Tibial nerve (tissue), 4 donors: ENCODE results near the gene ZSWIM6. TPM values are rescaled to one million over a fixed set of nuclear protein-coding genes. Genes with fewer than 3 reads are reported as not detected.

Source experiments
- DNase-seq, 2 donors: peaks; one replicate each; pipeline ENCODE4 v3.0.0-alpha.2; 2019; ENCODE audit warnings: low spot score in 2 of 2
- H3K27ac ChIP-seq, 4 donors: fragments of 200-600 bp; sonication (generic) in 3 of 4; one replicate each; pipeline ENCODE4 v1.5.1; 2017 to 2019; ENCODE audit warnings: mild to moderate bottlenecking in 1 of 4
- H3K27me3 ChIP-seq, 2 donors: fragments of 200-600 bp; sonication (generic) in 1 of 2; one replicate each; pipeline versions ENCODE4 v1.5.1 to v1.6.0; 2017 to 2019
- H3K36me3 ChIP-seq, 3 donors: fragments of 200-600 bp; sonication (generic); one replicate each; pipeline ENCODE4 v1.5.1; 2018 to 2019
- H3K4me1 ChIP-seq, 4 donors: fragments of 200-600 bp; sonication (generic) in 3 of 4; one replicate each; pipeline ENCODE4 v1.5.1; 2017 to 2019
- H3K4me3 ChIP-seq, 4 donors: fragments of 200-600 bp; sonication (generic) in 3 of 4; one replicate each; pipeline ENCODE4 v1.5.1; 2017 to 2019; ENCODE audit warnings: mild to moderate bottlenecking in 1 of 4, moderate library complexity in 1 of 4
- H3K9me3 ChIP-seq, 4 donors: fragments of 200-600 bp; sonication (generic) in 3 of 4; one replicate each; pipeline ENCODE4 v1.5.1; 2017 to 2019
- EP300 ChIP-seq, 2 donors: sonication (generic); formaldehyde crosslinking; IDR thresholded peaks; one replicate each; pipeline ENCODE4 v1.6.1; 2017; ENCODE audit warnings: antibody characterized with exemption in 2 of 2, mild to moderate bottlenecking in 1 of 2
- POLR2A ChIP-seq, 2 donors: fragments of 450-650 bp; IDR thresholded peaks; one replicate each; pipeline ENCODE4 v1.6.1; 2017; ENCODE audit warnings: antibody characterized with exemption in 2 of 2, mild to moderate bottlenecking in 2 of 2, moderate library complexity in 2 of 2
- WGBS, 2 donors: methylation state at CpG; one replicate each; pipeline ENCODE4 v1.1.5; 2018; 5-methylcytosine and 5-hydroxymethylcytosine counted together
- total RNA-seq, 4 donors: library from RNA; depleted of rRNA; stranded (reverse); fragments of >200 nt; gene quantifications; one replicate each; pipeline ENCODE4 v1.1.0, GENCODE V29; 2016
- TF ChIP-seq, protein P1 (sequence below), 5 experiments: fragments of 200-600 bp in 3 of 5; fragments of 450-650 bp in 2 of 5; sonication (generic) in 3 of 5; IDR thresholded peaks; one replicate each; pipeline ENCODE4 v1.5.1; 2016 to 2019; ENCODE audit warnings: antibody characterized with exemption in 5 of 5, mild to moderate bottlenecking in 3 of 5, moderate library complexity in 2 of 5

ZSWIM6 gene
- total RNA-seq, 4 donors from 2014 or later: 10.6 to 15.5 (median 13.7) TPM

DNA sequence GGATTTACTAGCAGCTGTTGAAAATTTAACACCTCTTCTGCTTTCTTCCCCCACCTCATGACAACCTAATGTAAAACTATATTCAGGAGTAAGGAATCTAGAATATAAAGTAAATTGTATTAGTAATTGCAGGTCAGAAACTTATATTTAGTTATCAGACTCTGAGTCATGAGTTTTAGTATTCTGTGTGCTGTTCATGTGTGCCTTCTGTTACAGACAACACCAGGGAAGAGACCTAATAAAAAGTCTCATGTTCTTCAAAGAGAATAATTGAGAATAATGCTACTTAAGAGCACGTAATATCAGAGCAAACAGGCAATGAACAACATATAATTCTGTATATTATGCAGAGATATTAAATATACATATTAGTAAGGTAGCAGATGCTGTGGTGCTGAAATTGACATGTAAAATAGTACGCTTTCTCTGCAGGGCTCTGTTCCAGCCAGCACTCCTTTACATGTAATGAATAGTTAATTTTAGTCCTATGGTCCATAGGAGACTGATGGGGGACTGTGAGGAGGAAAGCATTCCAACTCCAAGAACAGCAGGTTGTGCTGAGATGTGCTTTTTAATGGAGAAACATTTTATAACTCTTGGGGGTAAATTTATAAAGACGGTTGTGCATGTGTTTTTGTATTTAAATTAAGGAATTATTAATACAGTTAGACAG, 106.4 kb downstream of the ZSWIM6 start:
- no peak overlapping the region for H3K4me3 ChIP-seq
- H3K27me3 ChIP-seq: no peaks in the 10 kb centered on the region
- H3K36me3 ChIP-seq: no peaks in the 10 kb centered on the region
- H3K27ac ChIP-seq: peak overlapping the region in 1 of 4 donors; percentile 28
- DNase-seq: no peak
- TF ChIP-seq, protein P1, sequence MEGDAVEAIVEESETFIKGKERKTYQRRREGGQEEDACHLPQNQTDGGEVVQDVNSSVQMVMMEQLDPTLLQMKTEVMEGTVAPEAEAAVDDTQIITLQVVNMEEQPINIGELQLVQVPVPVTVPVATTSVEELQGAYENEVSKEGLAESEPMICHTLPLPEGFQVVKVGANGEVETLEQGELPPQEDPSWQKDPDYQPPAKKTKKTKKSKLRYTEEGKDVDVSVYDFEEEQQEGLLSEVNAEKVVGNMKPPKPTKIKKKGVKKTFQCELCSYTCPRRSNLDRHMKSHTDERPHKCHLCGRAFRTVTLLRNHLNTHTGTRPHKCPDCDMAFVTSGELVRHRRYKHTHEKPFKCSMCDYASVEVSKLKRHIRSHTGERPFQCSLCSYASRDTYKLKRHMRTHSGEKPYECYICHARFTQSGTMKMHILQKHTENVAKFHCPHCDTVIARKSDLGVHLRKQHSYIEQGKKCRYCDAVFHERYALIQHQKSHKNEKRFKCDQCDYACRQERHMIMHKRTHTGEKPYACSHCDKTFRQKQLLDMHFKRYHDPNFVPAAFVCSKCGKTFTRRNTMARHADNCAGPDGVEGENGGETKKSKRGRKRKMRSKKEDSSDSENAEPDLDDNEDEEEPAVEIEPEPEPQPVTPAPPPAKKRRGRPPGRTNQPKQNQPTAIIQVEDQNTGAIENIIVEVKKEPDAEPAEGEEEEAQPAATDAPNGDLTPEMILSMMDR (IDR thresholded peaks at IDR 0.05): no peak
- TF ChIP-seq EP300 (IDR thresholded peaks at IDR 0.05) (no peak), POLR2A (IDR thresholded peaks at IDR 0.05) (no peak)
- peaks cover 0 to 40% (median 5%) of the 10 kb centered on the region in 4 donors for H3K4me1 ChIP-seq
- peaks cover 0 to 19% (median 0%) of the 10 kb centered on the region in 4 donors for H3K9me3 ChIP-seq
- WGBS, 2 donors: 70 to 76% methylated on average over 3 of the region's 3 CpGs

DNA sequence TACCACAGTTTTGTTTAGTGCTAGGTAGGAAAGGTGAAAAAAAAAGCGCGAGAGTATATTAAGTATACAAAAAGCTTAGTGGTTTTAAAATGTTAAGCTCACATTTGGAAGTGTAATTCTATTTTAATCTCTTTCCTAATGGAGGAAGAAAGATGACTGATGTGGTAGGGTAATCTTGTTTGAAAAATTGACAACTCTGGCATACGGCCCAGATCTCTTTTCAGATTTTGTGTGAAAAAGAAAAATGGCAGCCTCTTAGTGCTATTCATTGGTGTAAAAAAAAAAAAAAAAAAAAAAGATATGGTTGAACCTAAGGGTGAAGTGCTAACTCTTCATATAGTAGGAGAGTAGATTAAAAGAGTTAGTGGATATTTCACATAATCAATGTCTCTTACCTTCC, 108.0 kb downstream of the ZSWIM6 start:
- Histone ChIP-seq H3K27me3 (no peaks in the 10 kb centered on the region), H3K9me3 (peaks cover 0 to 19% (median 0%) of the 10 kb centered on the region in 4 donors), H3K4me3 (no peak overlapping the region), H3K36me3 (no peaks in the 10 kb centered on the region), H3K4me1 (peaks cover 0 to 42% (median 4%) of the 10 kb centered on the region in 4 donors), H3K27ac (no peak overlapping the region)
- 85 to 87% methylated on average over 3 of the region's 3 CpGs for WGBS, 2 donors
- TF ChIP-seq EP300 (IDR thresholded peaks at IDR 0.05) (no peak), POLR2A (IDR thresholded peaks at IDR 0.05) (no peak)
- TF ChIP-seq, protein P1 (IDR thresholded peaks at IDR 0.05): no peak
- DNase-seq: no peak

DNA sequence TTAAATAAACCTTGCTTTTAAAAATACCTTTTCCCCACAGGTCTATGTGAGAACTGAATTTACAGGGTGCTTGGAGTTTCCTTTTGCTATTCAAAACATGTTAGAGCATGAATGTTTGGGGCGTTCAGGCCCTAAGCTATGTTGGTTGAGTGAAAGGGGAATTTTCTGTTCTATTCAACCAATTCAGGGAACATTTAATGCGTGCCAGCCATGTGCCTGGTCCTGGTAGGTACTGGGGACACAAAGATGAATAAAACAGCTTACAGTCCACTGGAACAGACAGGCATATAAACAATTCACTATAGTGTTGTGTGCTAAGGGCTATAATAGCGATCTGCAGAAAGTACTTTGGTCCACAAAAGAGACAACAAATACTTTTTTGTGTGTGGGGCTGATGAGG, 108.5 kb downstream of the ZSWIM6 start:
- DNase-seq: no peak
- peaks cover 0 to 19% (median 0%) of the 10 kb centered on the region in 4 donors for H3K9me3 ChIP-seq
- TF ChIP-seq POLR2A (IDR thresholded peaks at IDR 0.05): no peak
- no peak for TF ChIP-seq EP300 (IDR thresholded peaks at IDR 0.05)
- TF ChIP-seq, protein P1 (IDR thresholded peaks at IDR 0.05): no peak
- H3K27me3 ChIP-seq: no peaks in the 10 kb centered on the region
- no peak overlapping the region for H3K4me3 ChIP-seq
- H3K36me3 ChIP-seq: no peaks in the 10 kb centered on the region
- 77 to 80% methylated on average over 3 of the region's 3 CpGs for WGBS, 2 donors
- H3K4me1 ChIP-seq: peaks cover 0 to 44% (median 4%) of the 10 kb centered on the region in 4 donors
- no peak overlapping the region for H3K27ac ChIP-seq

DNA sequence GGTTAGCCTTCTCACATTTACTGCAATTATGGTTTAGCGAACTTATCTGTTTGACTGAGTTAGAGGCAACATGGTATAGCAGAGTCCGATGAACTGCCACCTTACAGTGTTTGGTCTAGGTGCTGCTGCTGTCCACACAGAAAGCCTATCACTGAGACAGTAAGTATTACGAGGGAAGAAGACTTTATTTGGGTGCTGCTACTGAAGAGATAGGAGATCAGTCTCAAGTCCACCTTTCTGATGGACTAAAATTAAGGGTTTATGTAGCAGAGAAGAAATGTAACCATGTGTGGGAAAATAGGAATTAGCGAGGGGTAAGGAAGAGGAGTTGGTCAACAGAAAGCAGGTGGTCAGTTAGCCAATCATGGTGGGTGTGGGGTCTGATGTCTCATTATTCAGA, 109.7 kb downstream of the ZSWIM6 start:
- no peaks in the 10 kb centered on the region for H3K27me3 ChIP-seq
- DNase-seq: no peak
- TF ChIP-seq EP300 (IDR thresholded peaks at IDR 0.05) (no peak), POLR2A (IDR thresholded peaks at IDR 0.05) (no peak)
- TF ChIP-seq, protein P1 (IDR thresholded peaks at IDR 0.05): no peak
- H3K27ac ChIP-seq: no peak overlapping the region
- WGBS, 2 donors: 93 to 95% methylated on average over 4 of the region's 4 CpGs
- peaks cover 0 to 38% (median 4%) of the 10 kb centered on the region in 4 donors for H3K4me1 ChIP-seq
- H3K9me3 ChIP-seq: peaks cover 0 to 19% (median 0%) of the 10 kb centered on the region in 4 donors
- H3K36me3 ChIP-seq: no peaks in the 10 kb centered on the region
- H3K4me3 ChIP-seq: no peak overlapping the region

DNA sequence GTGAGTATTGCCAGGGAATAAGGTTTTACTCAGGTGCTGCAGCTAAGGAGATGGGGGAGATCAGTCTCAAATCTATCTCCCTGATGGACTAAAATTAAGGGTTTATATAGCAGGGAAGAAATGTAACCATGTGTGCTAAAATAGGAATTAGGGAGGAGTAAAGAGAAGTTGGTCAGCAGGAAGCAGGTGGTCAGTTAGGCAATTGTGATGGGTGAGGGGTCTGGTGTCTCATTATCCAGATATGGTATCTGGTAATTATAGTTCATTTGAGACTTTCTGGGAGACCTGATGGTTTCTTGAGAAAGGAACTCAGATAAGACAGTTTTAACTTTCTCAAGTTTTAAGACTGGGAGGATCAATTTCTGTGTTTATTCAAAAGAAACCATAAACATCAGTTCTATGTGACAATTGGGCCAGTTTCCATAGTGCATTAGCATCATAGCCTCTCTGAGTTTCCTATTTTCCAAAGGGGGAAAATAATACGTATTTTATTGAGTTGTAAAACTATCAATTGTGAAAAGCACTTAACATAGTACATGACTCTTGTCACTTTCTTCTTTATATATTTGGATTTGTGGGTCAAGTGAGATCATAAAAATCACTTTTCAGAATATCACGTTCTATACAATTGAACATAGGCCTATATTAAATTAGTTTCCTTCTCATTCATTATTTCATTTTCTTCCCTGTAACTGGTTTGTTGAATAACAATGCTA, 115.9 kb downstream of the ZSWIM6 start:
- Histone ChIP-seq H3K9me3 (peaks cover 0 to 13% (median 2%) of the 10 kb centered on the region in 4 donors), H3K27me3 (no peaks in the 10 kb centered on the region), H3K36me3 (no peaks in the 10 kb centered on the region), H3K4me3 (no peak overlapping the region), H3K4me1 (peaks cover 0 to 65% (median 18%) of the 10 kb centered on the region in 4 donors), H3K27ac (peak overlapping the region in 1 of 4 donors; percentile 23)
- 79 to 86% methylated on average over 2 of the region's 2 CpGs for WGBS, 2 donors
- TF ChIP-seq POLR2A (IDR thresholded peaks at IDR 0.05): no peak
- TF ChIP-seq, protein P1 (IDR thresholded peaks at IDR 0.05): no peak
- TF ChIP-seq EP300 (IDR thresholded peaks at IDR 0.05): no peak
- no peak for DNase-seq
